GM23338 (cell line): ENCODE results near the gene THADA. TPM values are rescaled to one million over a fixed set of nuclear protein-coding genes. Genes with fewer than 3 reads are reported as not detected.
A peak's percentile ranks its signal among the peaks of the same experiment; 100 is the strongest.

Experiments
- ATAC-seq: fragments of 200-7000 bp; cut with Tn5 transposase; 3 replicates; pipeline ENCODE4 v1.9.1; 2020
- DNase-seq: peaks from one replicate; pipeline ENCODE4 v3.0.0-alpha.2; 2015; ENCODE audit warnings: low spot score
- H2AFZ ChIP-seq: fragments of 200-600 bp; sonication (generic); 2 replicates; pipeline ENCODE4 v1.8.0; 2016; ENCODE audit warnings: antibody characterized with exemption, mild to moderate bottlenecking, moderate library complexity
- H3F3A ChIP-seq: fragments of 200-600 bp; sonication (generic); replicated peaks from 2 replicates; pipeline ENCODE4 v1.8.0; 2017; ENCODE audit warnings: antibody characterized with exemption, mixed run types, low read depth
- H3K27ac ChIP-seq: fragments of 200-600 bp; sonication (generic); 2 replicates; pipeline ENCODE4 v1.6.1; 2016; ENCODE audit warnings: low read depth
- H3K27me3 ChIP-seq: fragments of 200-600 bp; sonication (generic); 2 replicates; pipeline ENCODE4 v1.8.0; 2016; ENCODE audit warnings: mild to moderate bottlenecking, mixed run types, moderate library complexity; ENCODE audit not compliant: insufficient read depth
- H3K36me3 ChIP-seq: fragments of 200-600 bp; sonication (generic); 2 replicates; pipeline ENCODE4 v1.8.0; 2016; ENCODE audit warnings: mild to moderate bottlenecking; ENCODE audit not compliant: insufficient read depth
- H3K4me1 ChIP-seq: fragments of 200-600 bp; sonication (generic); 2 replicates; pipeline ENCODE4 v1.8.0; 2016; ENCODE audit warnings: mild to moderate bottlenecking, moderate library complexity; ENCODE audit not compliant: insufficient read depth
- H3K4me2 ChIP-seq: fragments of 200-600 bp; sonication (generic); 2 replicates; pipeline ENCODE4 v1.7.1; 2017; ENCODE audit warnings: mixed run types
- H3K4me3 ChIP-seq: fragments of 200-600 bp; sonication (generic); 2 replicates; pipeline ENCODE4 v1.6.1; 2016; ENCODE audit warnings: mixed run types
- H3K79me2 ChIP-seq: fragments of 200-600 bp; sonication (generic); replicated peaks from 2 replicates; pipeline ENCODE4 v1.8.0; 2017; ENCODE audit warnings: mild to moderate bottlenecking; ENCODE audit not compliant: insufficient read depth
- H3K9me2 ChIP-seq: fragments of 200-600 bp; sonication (generic); 2 replicates; pipeline ENCODE4 v1.8.0; 2017; ENCODE audit not compliant: insufficient read depth
- H4K20me1 ChIP-seq: fragments of 200-600 bp; sonication (generic); replicated peaks from 2 replicates; pipeline ENCODE4 v1.8.0; 2017; ENCODE audit warnings: mild to moderate bottlenecking; ENCODE audit not compliant: insufficient read depth
- H3K27ac Mint-ChIP-seq: 2 replicates; pipeline ENCODE4 v1.8.0; 2020; ENCODE audit warnings: inconsistent platforms, mild to moderate bottlenecking, moderate library complexity, mixed read lengths
- H3K27me3 Mint-ChIP-seq: 3 replicates; pipeline ENCODE4 v1.8.0; 2022; ENCODE audit warnings: low read depth, mild to moderate bottlenecking, moderate library complexity, mixed read lengths, inconsistent platforms; ENCODE audit not compliant: insufficient read depth, poor library complexity
- H3K36me3 Mint-ChIP-seq: 3 replicates; pipeline ENCODE4 v1.8.0; 2021; ENCODE audit warnings: low read depth, mild to moderate bottlenecking, inconsistent platforms, moderate library complexity, mixed read lengths
- H3K4me1 Mint-ChIP-seq: 3 replicates; pipeline ENCODE4 v1.8.0; 2020; ENCODE audit warnings: mild to moderate bottlenecking, inconsistent platforms, mixed read lengths
- H3K4me3 Mint-ChIP-seq: 3 replicates; pipeline ENCODE4 v1.8.0; 2021; ENCODE audit warnings: moderate library complexity, mild to moderate bottlenecking, inconsistent platforms, mixed read lengths
- H3K9me3 Mint-ChIP-seq: 3 replicates; pipeline ENCODE4 v1.8.0; 2020; ENCODE audit warnings: moderate library complexity, mild to moderate bottlenecking, inconsistent platforms, mixed read lengths
- CTCF ChIP-seq, 2 experiments: fragments of 200-600 bp in 1 of 2; sonication (generic) in 1 of 2; conservative IDR thresholded peaks; 2 replicates each; pipeline versions ENCODE4 v1.5.1 to v1.6.1; 2016 to 2017; ENCODE audit warnings: antibody characterized with exemption in 2 of 2, low read depth in 2 of 2, mild to moderate bottlenecking in 2 of 2, moderate library complexity in 1 of 2
- ETS1 ChIP-seq: IDR thresholded peaks from 2 replicates; pipeline ENCODE4 v1.6.1; 2016; ENCODE audit warnings: antibody characterized with exemption
- EZH2phosphoT487 ChIP-seq: fragments of 200-600 bp; sonication (generic); IDR thresholded peaks from one replicate; pipeline ENCODE4 v1.8.1; 2018; ENCODE audit warnings: antibody characterized with exemption; ENCODE audit not compliant: unreplicated experiment
- JUNB ChIP-seq: IDR thresholded peaks from one replicate; pipeline ENCODE4 v1.6.1; 2016; ENCODE audit warnings: antibody characterized with exemption; ENCODE audit not compliant: unreplicated experiment
- NANOG ChIP-seq: IDR thresholded peaks from 2 replicates; pipeline ENCODE4 v1.6.1; 2016; ENCODE audit warnings: antibody characterized with exemption, borderline replicate concordance
- POLR2AphosphoS5 ChIP-seq: IDR thresholded peaks from 2 replicates; pipeline ENCODE4 v1.6.1; 2016; ENCODE audit warnings: antibody characterized with exemption, low read depth
- STAT1 ChIP-seq: IDR thresholded peaks from one replicate; pipeline ENCODE4 v1.6.1; 2016; ENCODE audit warnings: antibody characterized with exemption; ENCODE audit not compliant: unreplicated experiment
- ZNF114 ChIP-seq: fragments of 250-450 bp; sonication (Bioruptor Pico); IDR thresholded peaks from 2 replicates; pipeline ENCODE4 v1.5.0; 2020; ENCODE audit warnings: mild to moderate bottlenecking, moderate library complexity
- ZNF331 ChIP-seq: fragments of 250-450 bp; sonication (Bioruptor Pico); IDR thresholded peaks from 2 replicates; pipeline ENCODE4 v1.5.0; 2020; ENCODE audit warnings: low read depth, mild to moderate bottlenecking, moderate library complexity
- ZNF462 ChIP-seq: fragments of 250-450 bp; sonication (Bioruptor Pico); IDR thresholded peaks from 2 replicates; pipeline ENCODE4 v1.5.0; 2020; ENCODE audit warnings: mild to moderate bottlenecking, moderate library complexity
- polyA plus RNA-seq: library from polyadenylated mRNA; unstranded; fragments of >200 nt; fragmentation: Nextera tagmentation; extraction: Ambion mirVana; gene quantifications from 2 replicates; pipeline ENCODE4 v1.2.1, GENCODE V29; 2016
- total RNA-seq: library from RNA; depleted of rRNA; stranded (reverse); fragments of >200 nt; shearing (Covaris generic); gene quantifications from 2 replicates; pipeline ENCODE4 v1.2.3, GENCODE V29; 2014

THADA gene
- total and polyA plus RNA-seq, 2 experiments from 2014 or later: 17.0 to 30.7 TPM

GRCh38 chr2:43484323-43484930 is 111.4 kb downstream of the THADA start (continued):
- TF ChIP-seq ZNF462 (CRISPR knock-in tag) (no peak), CTCF (conservative IDR thresholded peaks at IDR 0.05; ENCODE audit: low read depth in 2 of 2) (peak; percentile 66 to 85), ZNF331 (no peak), POLR2AphosphoS5 (no peak), ZNF114 (no peak), NANOG (no peak)

- H3K4me2 ChIP-seq: no peak overlapping the region
- Mint-ChIP-seq H3K9me3 (no peaks in the 10 kb centered on the region), H3K36me3 (no peaks in the 10 kb centered on the region), H3K4me1 (no peaks in the 10 kb centered on the region; the same call in 2 of the 3 replicates), H3K4me3 (no peak overlapping the region), H3K27me3 (no peaks in the 10 kb centered on the region), H3K27ac (no peak overlapping the region)
- ATAC-seq (no peak), DNase-seq (no peak)
- no peaks in the 10 kb centered on the region for H3K9me2 ChIP-seq
- no peaks in the 10 kb centered on the region for H4K20me1 ChIP-seq
- H3K27me3 ChIP-seq: no peaks in the 10 kb centered on the region
- no peak overlapping the region for H2AFZ ChIP-seq
- H3K79me2 ChIP-seq: no peaks in the 10 kb centered on the region
- no peak overlapping the region for H3K4me3 ChIP-seq
- H3F3A ChIP-seq: no peaks in the 10 kb centered on the region
- H3K36me3 ChIP-seq: no peaks in the 10 kb centered on the region
- no peak overlapping the region for H3K27ac ChIP-seq
- no peaks in the 10 kb centered on the region for H3K4me1 ChIP-seq
- no peak for TF ChIP-seq POLR2AphosphoS5
- TF ChIP-seq STAT1: no peak
- TF ChIP-seq EZH2phosphoT487: no peak
- no peak for TF ChIP-seq ZNF114
- no peak for TF ChIP-seq ETS1
- TF ChIP-seq JUNB: no peak
Measured at GRCh38 chr2:43482961-43483360, 112.9 kb downstream of the THADA start.
